Measurements from ENCODE around the gene CYTIP. TPM values are rescaled to one million over a fixed set of nuclear protein-coding genes. Genes with fewer than 3 reads are reported as not detected.

CYTIP gene
- total and polyA plus RNA-seq, 4 donors, result 1.6 to 5.5 (median 2.1) TPM

- H3K4me1 ChIP-seq (ENCODE audit: control insufficient read depth in 4 of 4, insufficient read depth in 4 of 4, low read length in 3 of 4), result peaks cover 0 to 3% (median 0%) of the 10 kb centered on the region in 4 donors
- H3K4me3 ChIP-seq (ENCODE audit: low read depth in 1 of 3, low read length in 3 of 3), result no peak overlapping the region
- WGBS, result 65% methylated on average over 1 of the region's 1 CpG
- DNase-seq (ENCODE audit: low spot score), result no peak
- H3K27ac ChIP-seq (ENCODE audit: low read depth in 1 of 2, low read length in 2 of 2), result no peak overlapping the region
- no peaks in the 10 kb centered on the region for H3K27me3 ChIP-seq (ENCODE audit: control insufficient read depth in 4 of 4, insufficient read depth in 4 of 4, low read length in 3 of 4)
- no peaks in the 10 kb centered on the region for H3K9me3 ChIP-seq (ENCODE audit: control insufficient read depth in 4 of 4, low read length in 3 of 4)
- no peak overlapping the region for H3K9ac ChIP-seq (ENCODE audit: low read depth in 1 of 2, low read length in 2 of 2)
- TF ChIP-seq FOXA2 (IDR thresholded peaks at IDR 0.05) (no peak), SP1 (IDR thresholded peaks at IDR 0.05) (no peak), NR2F2 (IDR thresholded peaks at IDR 0.05) (no peak), ATF3 (IDR thresholded peaks at IDR 0.05) (no peak), ZBTB33 (IDR thresholded peaks at IDR 0.05) (no peak), RXRA (IDR thresholded peaks at IDR 0.05) (no peak), YY1 (IDR thresholded peaks at IDR 0.05) (no peak), MAX (IDR thresholded peaks at IDR 0.05) (no peak), JUND (IDR thresholded peaks at IDR 0.05) (no peak), RAD21 (IDR thresholded peaks at IDR 0.05) (no peak)
- no peaks in the 10 kb centered on the region for H3K36me3 ChIP-seq (ENCODE audit: control insufficient read depth in 4 of 4, insufficient read depth in 3 of 4, low read depth in 1 of 4, low read length in 3 of 4)
Observed at GRCh38 chr2:157447741-157448140, 3.9 kb upstream of the CYTIP start.

- H3K9ac ChIP-seq (ENCODE audit: low read depth in 1 of 2, low read length in 2 of 2), result no peak overlapping the region
- no peak overlapping the region for H3K27ac ChIP-seq (ENCODE audit: low read depth in 1 of 2, low read length in 2 of 2)
- no peak overlapping the region for H3K4me3 ChIP-seq (ENCODE audit: low read depth in 1 of 3, low read length in 3 of 3)
- DNase-seq (ENCODE audit: low spot score), result no peak
- H3K27me3 ChIP-seq (ENCODE audit: control insufficient read depth in 4 of 4, insufficient read depth in 4 of 4, low read length in 3 of 4), result no peaks in the 10 kb centered on the region
- H3K36me3 ChIP-seq (ENCODE audit: control insufficient read depth in 4 of 4, insufficient read depth in 3 of 4, low read depth in 1 of 4, low read length in 3 of 4), result no peaks in the 10 kb centered on the region
- peaks cover 0 to 3% (median 0%) of the 10 kb centered on the region in 4 donors for H3K4me1 ChIP-seq (ENCODE audit: control insufficient read depth in 4 of 4, insufficient read depth in 4 of 4, low read length in 3 of 4)
- TF ChIP-seq RAD21 (IDR thresholded peaks at IDR 0.05), result no peak
- TF ChIP-seq HNF4A (conservative IDR thresholded peaks at IDR 0.05), result no peak
- no peaks in the 10 kb centered on the region for H3K9me3 ChIP-seq (ENCODE audit: control insufficient read depth in 4 of 4, low read length in 3 of 4)
- 49% methylated on average over 1 of the region's 1 CpG for WGBS
Observed at GRCh38 chr2:157447031-157447430, 3.1 kb upstream of the CYTIP start.

- WGBS, result 74% methylated on average over 3 of the region's 3 CpGs
- peaks cover 0 to 3% (median 0%) of the 10 kb centered on the region in 4 donors for H3K4me1 ChIP-seq (ENCODE audit: control insufficient read depth in 4 of 4, insufficient read depth in 4 of 4, low read length in 3 of 4)
- no peaks in the 10 kb centered on the region for H3K9me3 ChIP-seq (ENCODE audit: control insufficient read depth in 4 of 4, low read length in 3 of 4)
- no peaks in the 10 kb centered on the region for H3K36me3 ChIP-seq (ENCODE audit: control insufficient read depth in 4 of 4, insufficient read depth in 3 of 4, low read depth in 1 of 4, low read length in 3 of 4)
- H3K27me3 ChIP-seq (ENCODE audit: control insufficient read depth in 4 of 4, insufficient read depth in 4 of 4, low read length in 3 of 4), result no peaks in the 10 kb centered on the region
- H3K9ac ChIP-seq (ENCODE audit: low read depth in 1 of 2, low read length in 2 of 2), result peak overlapping the region in 1 of 2 donors; percentile 54
- H3K4me3 ChIP-seq (ENCODE audit: low read depth in 1 of 3, low read length in 3 of 3), result no peak overlapping the region
- no peak for DNase-seq (ENCODE audit: low spot score)
- TF ChIP-seq REST (IDR thresholded peaks at IDR 0.05) (no peak), NR2F2 (IDR thresholded peaks at IDR 0.05) (no peak), HNF4G (IDR thresholded peaks at IDR 0.05) (no peak), JUND (IDR thresholded peaks at IDR 0.05) (no peak), HNF4A (conservative IDR thresholded peaks at IDR 0.05) (no peak), SP1 (IDR thresholded peaks at IDR 0.05) (no peak)
- H3K27ac ChIP-seq (ENCODE audit: low read depth in 1 of 2, low read length in 2 of 2), result peak overlapping the region; percentile 80 to 85
Observed at GRCh38 chr2:157444641-157445040, 752 bp upstream of the CYTIP start.

All from liver (tissue), 9 donors.